OCI-LY3 (cell line): Measurements from ENCODE around the gene C1orf87.

Experiments used
- H2AFZ ChIP-seq: fragments of 200-600, 300-600 bp; shearing (Covaris generic); 2 replicates; pipeline ENCODE4 v1.6.0; 2014; ENCODE audit warnings: antibody characterized with exemption, low read depth, low read length
- H3K27ac ChIP-seq: fragments of 200-600, 300-600 bp; sonication (generic); 2 replicates; pipeline ENCODE4 v1.5.1; 2014; ENCODE audit warnings: mild to moderate bottlenecking, low read length, moderate library complexity, mixed read lengths
- H3K27me3 ChIP-seq: fragments of 200-600, 300-600 bp; sonication (generic); 2 replicates; pipeline ENCODE4 v1.6.1; 2014; ENCODE audit warnings: low read depth, low read length, mixed read lengths
- H3K36me3 ChIP-seq: fragments of 200-600, 300-600 bp; sonication (generic); replicated peaks from 2 replicates; pipeline ENCODE3; 2014; ENCODE audit warnings: low read depth, low read length, mixed read lengths
- H3K4me1 ChIP-seq: fragments of 300-600, 200-600 bp; sonication (generic); 2 replicates; pipeline ENCODE4 v1.6.1; 2014; ENCODE audit warnings: low read length, mixed read lengths
- H3K4me2 ChIP-seq: fragments of 200-600, 300-600 bp; sonication (generic); 2 replicates; pipeline ENCODE4 v1.6.1; 2014; ENCODE audit warnings: low read length, mixed read lengths
- H3K4me3 ChIP-seq: fragments of 300-600, 200-600 bp; sonication (generic); 2 replicates; pipeline ENCODE4 v1.5.1; 2014; ENCODE audit warnings: antibody characterized with exemption, mild to moderate bottlenecking, low read length, moderate library complexity
- H3K79me2 ChIP-seq: fragments of 300-600, 200-600 bp; shearing (Covaris generic); 2 replicates; pipeline ENCODE4 v1.6.1; 2014; ENCODE audit warnings: mild to moderate bottlenecking, low read length, mixed read lengths
- H3K9ac ChIP-seq: fragments of 300-600, 200-600 bp; shearing (Covaris generic); 2 replicates; pipeline ENCODE4 v1.6.0; 2014; ENCODE audit warnings: mild to moderate bottlenecking, low read length, moderate library complexity
- H3K9me3 ChIP-seq: fragments of 200-600, 300-600 bp; shearing (Covaris generic); 2 replicates; pipeline ENCODE4 v1.6.1; 2014; ENCODE audit warnings: low read length, mixed read lengths; ENCODE audit not compliant: insufficient read depth
- H4K20me1 ChIP-seq: fragments of 200-600, 300-600 bp; sonication (generic); 2 replicates; pipeline ENCODE4 v1.6.1; 2016; ENCODE audit warnings: low read length, mixed read lengths; ENCODE audit not compliant: insufficient read depth
- EZH2phosphoT487 ChIP-seq: fragments of 200-600 bp; shearing (Covaris generic); IDR thresholded peaks from 2 replicates; pipeline ENCODE4 v1.6.1; 2018; ENCODE audit warnings: antibody characterized with exemption, mixed run types, low read depth
- TF ChIP-seq, protein P1 (sequence below): fragments of 200-600, 300-600 bp; sonication (generic); IDR thresholded peaks from 2 replicates; pipeline ENCODE4 v1.5.1; 2014; ENCODE audit warnings: antibody characterized with exemption, low read length, low read depth

The C1orf87 gene

DNA sequence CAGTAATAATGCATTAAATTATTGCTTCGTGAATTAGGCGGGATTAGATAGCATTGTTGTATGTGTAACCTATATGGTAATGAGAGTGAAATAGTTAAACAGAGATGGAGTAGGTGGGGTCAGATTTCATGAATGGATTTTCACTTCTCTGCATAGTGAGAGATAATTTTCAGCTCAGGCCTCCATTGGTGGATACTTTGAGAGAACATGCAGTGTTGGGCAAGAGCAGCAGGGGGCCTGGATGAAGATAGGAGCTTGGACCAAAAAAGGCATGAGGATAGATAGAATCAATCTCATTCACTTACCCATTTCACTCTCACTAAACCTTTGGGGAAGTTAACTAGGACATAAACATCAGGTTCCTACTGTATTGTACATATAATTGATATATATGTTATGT, 39.5 kb upstream of the C1orf87 start:
- H3K79me2 ChIP-seq: no peaks in the 10 kb centered on the region
- H3K36me3 ChIP-seq: no peaks in the 10 kb centered on the region
- H3K27me3 ChIP-seq: no peaks in the 10 kb centered on the region
- H2AFZ ChIP-seq: no peak overlapping the region
- no peaks in the 10 kb centered on the region for H3K9me3 ChIP-seq
- H3K4me3 ChIP-seq: no peak overlapping the region
- H3K27ac ChIP-seq: no peak overlapping the region
- no peak for TF ChIP-seq EZH2phosphoT487
- TF ChIP-seq, protein P1, sequence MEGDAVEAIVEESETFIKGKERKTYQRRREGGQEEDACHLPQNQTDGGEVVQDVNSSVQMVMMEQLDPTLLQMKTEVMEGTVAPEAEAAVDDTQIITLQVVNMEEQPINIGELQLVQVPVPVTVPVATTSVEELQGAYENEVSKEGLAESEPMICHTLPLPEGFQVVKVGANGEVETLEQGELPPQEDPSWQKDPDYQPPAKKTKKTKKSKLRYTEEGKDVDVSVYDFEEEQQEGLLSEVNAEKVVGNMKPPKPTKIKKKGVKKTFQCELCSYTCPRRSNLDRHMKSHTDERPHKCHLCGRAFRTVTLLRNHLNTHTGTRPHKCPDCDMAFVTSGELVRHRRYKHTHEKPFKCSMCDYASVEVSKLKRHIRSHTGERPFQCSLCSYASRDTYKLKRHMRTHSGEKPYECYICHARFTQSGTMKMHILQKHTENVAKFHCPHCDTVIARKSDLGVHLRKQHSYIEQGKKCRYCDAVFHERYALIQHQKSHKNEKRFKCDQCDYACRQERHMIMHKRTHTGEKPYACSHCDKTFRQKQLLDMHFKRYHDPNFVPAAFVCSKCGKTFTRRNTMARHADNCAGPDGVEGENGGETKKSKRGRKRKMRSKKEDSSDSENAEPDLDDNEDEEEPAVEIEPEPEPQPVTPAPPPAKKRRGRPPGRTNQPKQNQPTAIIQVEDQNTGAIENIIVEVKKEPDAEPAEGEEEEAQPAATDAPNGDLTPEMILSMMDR: no peak
- no peaks in the 10 kb centered on the region for H3K4me1 ChIP-seq
- no peaks in the 10 kb centered on the region for H4K20me1 ChIP-seq
- no peak overlapping the region for H3K4me2 ChIP-seq
- H3K9ac ChIP-seq: no peak overlapping the region

DNA sequence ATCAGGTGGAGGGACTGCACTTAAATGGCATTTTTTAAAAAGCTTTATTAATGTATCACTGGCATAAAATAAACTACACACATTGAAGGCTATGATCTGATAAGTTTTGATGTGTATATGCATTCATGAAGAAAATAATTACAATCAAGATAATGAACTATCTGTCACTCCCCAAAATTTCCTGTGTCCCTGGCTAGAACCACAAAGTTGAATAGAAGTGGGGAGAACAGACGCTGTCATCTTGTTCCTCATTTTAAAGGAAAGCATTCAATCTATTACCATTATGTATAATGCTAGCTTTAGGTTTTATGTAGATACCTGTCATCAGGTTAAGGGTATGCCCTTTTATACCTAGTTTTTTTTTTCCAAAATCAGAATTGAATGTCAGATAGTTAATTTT, 38.1 kb upstream of the C1orf87 start:
- TF ChIP-seq EZH2phosphoT487: no peak
- TF ChIP-seq, protein P1: no peak
- H3K36me3 ChIP-seq: no peaks in the 10 kb centered on the region
- no peak overlapping the region for H3K4me3 ChIP-seq
- H3K4me1 ChIP-seq: no peaks in the 10 kb centered on the region
- H3K4me2 ChIP-seq: no peak overlapping the region
- no peak overlapping the region for H3K9ac ChIP-seq
- H3K27ac ChIP-seq: no peak overlapping the region
- H3K27me3 ChIP-seq: no peaks in the 10 kb centered on the region
- H2AFZ ChIP-seq: no peak overlapping the region
- no peaks in the 10 kb centered on the region for H3K79me2 ChIP-seq
- H3K9me3 ChIP-seq: no peaks in the 10 kb centered on the region
- no peaks in the 10 kb centered on the region for H4K20me1 ChIP-seq

DNA sequence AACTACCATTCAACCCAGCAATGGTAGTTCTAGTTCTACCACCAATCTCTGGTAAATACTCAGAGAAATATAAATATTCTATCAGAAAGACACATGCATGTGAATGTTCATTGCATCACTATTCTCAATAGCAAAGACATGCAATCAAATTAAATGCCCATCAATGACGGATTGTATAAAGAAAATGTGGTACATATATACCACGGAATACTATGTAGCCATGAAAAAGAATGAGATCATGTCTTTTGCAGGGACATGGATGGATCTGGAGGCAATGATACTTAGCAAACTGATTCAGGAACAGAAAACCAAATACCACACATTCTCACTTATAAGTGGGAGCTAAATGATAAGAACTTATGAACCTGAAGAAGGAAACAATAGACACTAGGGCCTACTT, 37.5 kb upstream of the C1orf87 start:
- Histone ChIP-seq H3K27me3 (no peaks in the 10 kb centered on the region), H3K9ac (no peak overlapping the region), H4K20me1 (no peaks in the 10 kb centered on the region), H3K4me3 (no peak overlapping the region), H3K79me2 (no peaks in the 10 kb centered on the region), H2AFZ (no peak overlapping the region), H3K27ac (no peak overlapping the region), H3K36me3 (no peaks in the 10 kb centered on the region), H3K4me2 (no peak overlapping the region), H3K4me1 (no peaks in the 10 kb centered on the region), H3K9me3 (no peaks in the 10 kb centered on the region)
- TF ChIP-seq EZH2phosphoT487: no peak
- TF ChIP-seq, protein P1: no peak

DNA sequence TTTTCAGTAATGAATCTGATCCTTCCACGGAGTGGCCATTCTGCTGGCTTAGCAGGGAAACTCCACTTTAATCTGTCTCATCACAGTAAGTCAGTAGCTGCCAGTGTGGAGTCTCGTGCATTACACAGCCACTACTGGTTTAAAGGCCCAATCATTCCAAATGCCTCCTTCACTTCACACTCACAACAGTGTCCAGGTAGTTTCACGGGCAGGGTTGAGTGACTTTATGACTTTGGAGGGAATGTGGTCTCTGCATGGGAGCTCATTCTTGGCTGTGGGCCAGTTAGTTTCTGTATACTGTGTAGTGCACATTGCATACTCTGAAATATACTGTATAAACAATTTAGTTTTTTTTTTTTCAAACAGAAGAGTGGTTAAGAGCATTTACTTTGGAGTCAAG, 34.6 kb upstream of the C1orf87 start:
- H3K4me1 ChIP-seq: no peaks in the 10 kb centered on the region
- H3K27ac ChIP-seq: no peak overlapping the region
- H3K4me3 ChIP-seq: no peak overlapping the region
- no peak overlapping the region for H3K4me2 ChIP-seq
- H3K9ac ChIP-seq: no peak overlapping the region
- no peaks in the 10 kb centered on the region for H4K20me1 ChIP-seq
- TF ChIP-seq, protein P1: no peak
- no peak for TF ChIP-seq EZH2phosphoT487
- no peaks in the 10 kb centered on the region for H3K9me3 ChIP-seq
- no peaks in the 10 kb centered on the region for H3K36me3 ChIP-seq
- H2AFZ ChIP-seq: no peak overlapping the region
- no peaks in the 10 kb centered on the region for H3K79me2 ChIP-seq
- no peaks in the 10 kb centered on the region for H3K27me3 ChIP-seq
